GM18502 (cell line): Measurements from ENCODE around the gene APH1B.

Experiments
- ATAC-seq: cut with Tn5 transposase; IDR thresholded peaks from one replicate; pipeline ENCODE4 v1.9.1; 2021; ENCODE audit warnings: mild to moderate bottlenecking; ENCODE audit not compliant: unreplicated experiment, poor library complexity

The APH1B gene

DNA sequence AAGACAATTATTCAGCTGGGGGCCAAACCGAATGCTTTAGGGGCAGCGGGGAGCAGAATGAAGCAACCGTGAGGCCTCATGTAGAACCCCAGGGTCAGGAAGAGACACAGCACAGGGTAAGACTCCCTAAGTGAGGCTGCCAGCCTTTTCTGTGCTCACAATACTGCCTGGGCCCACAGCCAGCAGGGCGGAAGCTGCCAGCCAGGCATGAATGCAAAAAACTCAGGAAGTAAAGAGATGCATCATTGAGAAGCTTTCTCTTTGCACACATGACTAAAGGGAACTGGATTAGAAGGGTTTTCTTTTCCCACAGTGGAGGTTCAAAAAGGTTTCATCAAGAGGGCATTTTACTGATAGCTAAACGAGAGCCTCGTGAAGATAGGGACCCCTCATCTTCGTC lies 71.0 kb downstream of the APH1B start:
- ATAC-seq = no peak

DNA sequence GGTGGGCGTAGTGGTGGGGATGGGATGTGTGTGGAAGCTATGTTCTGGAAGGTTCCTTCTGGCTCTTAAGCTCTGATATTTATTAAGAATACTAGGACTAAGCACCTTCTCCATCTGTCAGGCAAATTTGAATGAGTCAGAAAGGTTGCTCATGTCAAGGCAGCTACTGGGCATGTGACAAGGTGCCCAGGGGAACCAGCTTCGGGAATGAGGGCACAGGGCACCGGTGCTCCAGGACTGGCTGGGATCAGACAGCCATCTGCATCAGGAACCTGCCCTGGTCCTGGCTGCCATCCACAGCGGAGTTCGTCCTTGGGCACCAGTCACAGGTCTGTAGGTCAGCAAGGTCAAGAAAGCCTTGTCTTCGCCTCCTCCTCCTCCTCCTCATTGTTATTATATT lies 71.8 kb downstream of the APH1B start:
- ATAC-seq = no peak

DNA sequence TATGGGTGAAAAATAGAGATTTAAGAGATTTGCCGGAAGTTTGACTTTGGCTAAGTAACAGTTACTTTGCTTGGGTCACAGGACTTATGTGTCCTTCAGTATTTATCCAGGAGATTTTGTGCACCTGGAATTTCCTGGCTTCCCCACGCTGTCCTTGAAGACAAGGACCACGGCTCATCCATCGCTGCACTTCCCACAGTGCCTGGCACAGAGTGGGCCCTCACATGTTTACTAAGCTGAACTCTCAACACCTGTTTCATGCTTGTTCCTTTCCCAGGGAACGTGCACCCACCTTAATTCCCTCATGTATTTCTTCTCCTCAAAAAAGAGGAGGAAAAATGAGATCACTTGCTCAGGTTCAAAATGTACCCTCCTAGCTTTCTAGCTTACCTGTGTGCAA lies 72.2 kb downstream of the APH1B start:
- ATAC-seq = no peak

DNA sequence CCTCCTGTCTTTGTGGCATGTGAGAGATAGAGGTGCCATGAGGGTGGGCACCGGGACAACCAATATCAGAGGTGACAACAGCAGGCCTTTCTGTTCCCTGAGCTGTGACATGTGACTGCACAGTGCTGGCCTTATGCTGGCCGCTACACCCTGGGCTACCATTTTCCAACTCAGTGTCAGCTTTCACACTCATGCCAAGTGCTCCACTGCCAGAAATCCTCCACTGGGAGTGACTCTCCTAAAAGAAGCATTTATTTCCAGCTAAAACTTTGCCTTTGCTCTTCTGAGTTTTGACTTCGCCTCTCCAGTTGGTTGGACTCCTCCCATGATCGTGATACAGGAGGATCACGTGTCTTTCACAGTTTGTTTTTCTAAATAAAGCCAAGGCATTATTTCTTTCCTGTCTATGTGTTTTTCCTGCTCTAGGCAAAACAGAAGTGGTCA lies 72.8 kb downstream of the APH1B start:
- no peak for ATAC-seq

DNA sequence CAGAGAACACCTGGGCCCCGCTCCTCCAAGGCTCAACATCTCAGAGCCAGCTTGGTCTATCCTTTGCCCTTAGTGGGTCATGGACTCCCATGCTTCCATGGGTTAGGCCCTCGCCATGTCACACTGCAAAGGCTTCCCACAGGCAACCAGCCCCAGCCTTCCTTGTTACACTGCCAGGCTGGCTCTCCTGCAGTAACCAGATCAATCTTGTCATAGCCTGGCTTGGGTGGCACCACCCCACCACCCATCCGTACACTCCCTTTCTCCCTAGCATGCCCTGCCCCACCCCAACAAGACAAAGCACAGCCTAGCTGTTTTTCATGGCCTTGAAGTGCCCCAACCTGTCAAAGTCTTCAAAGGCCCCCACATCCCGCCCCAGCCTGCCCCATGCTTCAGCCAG lies 73.8 kb downstream of the APH1B start:
- ATAC-seq = no peak

DNA sequence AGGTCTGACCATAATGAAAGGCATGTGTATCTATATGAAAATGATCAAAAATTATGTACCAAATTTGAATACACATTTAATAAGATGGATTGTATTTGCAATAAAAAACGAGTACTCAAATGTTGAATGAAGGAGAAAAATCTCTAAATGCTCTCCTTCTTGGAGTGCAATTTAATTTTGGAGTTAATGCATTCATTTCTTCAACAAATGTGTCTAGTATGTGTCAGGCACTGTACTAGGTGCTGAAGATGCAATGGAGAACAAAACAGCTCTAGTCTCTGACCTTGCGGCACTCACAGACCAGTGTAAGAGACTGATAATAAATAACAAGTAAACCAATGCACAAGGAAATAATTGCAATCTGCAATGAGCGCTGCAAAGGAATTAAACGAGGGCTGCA lies 75.4 kb downstream of the APH1B start:
- no peak for ATAC-seq

GRCh38 chr15:63353261-63353660 lies 75.9 kb downstream of the APH1B start:
- ATAC-seq = no peak

DNA sequence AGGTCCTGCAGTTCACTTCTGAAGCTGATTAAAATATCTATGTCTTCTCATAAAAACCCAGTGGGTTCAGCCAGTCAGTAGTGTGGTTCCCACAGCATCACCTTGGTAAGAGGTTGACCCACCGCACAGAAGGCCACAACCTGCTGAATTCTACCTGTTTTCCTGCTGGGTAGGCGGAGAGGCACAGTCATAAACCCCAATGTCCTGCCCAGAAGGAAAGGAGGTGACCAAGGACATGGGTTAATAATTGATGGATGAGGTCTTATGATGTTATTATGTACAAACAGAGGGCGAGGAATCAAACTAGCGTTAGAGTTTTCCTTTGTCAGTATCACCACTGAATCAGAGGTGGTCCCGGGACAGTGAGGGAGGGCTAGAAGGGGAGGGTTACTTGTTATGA lies 76.5 kb downstream of the APH1B start:
- no peak for ATAC-seq

- ATAC-seq = no peak
Observed at GRCh38 chr15:63354821-63355650, 77.6 kb downstream of the APH1B start.

DNA sequence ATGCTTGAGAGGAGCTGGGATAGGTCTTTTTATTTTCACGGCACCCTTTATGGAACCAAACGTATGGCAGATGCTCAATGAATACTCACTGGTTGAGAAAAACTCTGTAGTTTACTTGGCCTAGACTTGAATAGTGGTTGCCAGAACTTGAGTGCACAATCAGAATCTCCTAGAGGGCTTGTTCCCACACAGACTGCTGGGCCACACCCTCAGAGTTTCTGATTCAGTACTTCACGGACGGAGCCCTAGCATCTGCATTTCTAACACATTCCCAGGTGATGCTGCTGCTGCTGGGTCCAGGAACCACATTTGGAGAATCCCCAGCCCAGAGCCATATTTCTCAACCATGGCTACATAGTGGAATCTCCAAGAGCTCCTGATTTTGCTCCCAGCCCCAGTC lies 79.7 kb downstream of the APH1B start:
- no peak for ATAC-seq

DNA sequence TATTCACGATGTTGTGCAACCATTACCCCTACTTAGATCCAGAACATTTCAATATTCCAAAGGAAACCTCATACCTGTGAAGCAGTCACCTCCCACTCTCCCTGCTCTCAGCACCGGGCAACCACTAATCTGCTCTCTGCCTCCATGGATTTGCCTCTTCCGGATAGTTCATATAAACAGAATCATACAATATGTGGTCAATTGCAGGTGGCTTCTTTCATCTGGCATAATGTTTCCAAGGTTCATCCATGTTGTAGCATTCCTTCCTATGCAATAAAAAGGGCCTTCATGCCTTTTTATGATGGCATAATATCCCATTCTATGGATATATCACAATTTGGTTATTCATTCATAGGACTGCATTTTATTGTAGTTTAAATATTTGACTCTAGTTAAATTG lies 80.3 kb downstream of the APH1B start:
- ATAC-seq = no peak

- ATAC-seq = no peak
Observed at GRCh38 chr15:63358241-63359029, 81.0 kb downstream of the APH1B start.
